T-helper 1 cell treated with Interleukin-12 subunit alpha and Interleukin-12 subunit beta and Interleukin-4 antibody, amounts not matched to agents 30 μg/mL and 1 μg/mL, for 36 hours (primary cell): ENCODE data around the gene EMCN.
"Not testable (repeated sequence)": the region's sequence is repeated elsewhere in the genome, so short reads cannot be mapped to it uniquely, and the experiment has no call there.

Source experiments
- H3K27ac Mint-ChIP-seq: one replicate; pipeline ENCODE4 v1.8.0; 2021; ENCODE audit warnings: mild to moderate bottlenecking, mixed read lengths
- H3K27me3 Mint-ChIP-seq: one replicate; pipeline ENCODE4 v1.8.0; 2021; ENCODE audit warnings: low read depth, mixed read lengths
- H3K36me3 Mint-ChIP-seq: one replicate; pipeline ENCODE4 v1.8.0; 2021; ENCODE audit warnings: low read depth, mixed read lengths
- H3K4me1 Mint-ChIP-seq: one replicate; pipeline ENCODE4 v1.8.0; 2021; ENCODE audit warnings: low read depth, mixed read lengths
- H3K4me3 Mint-ChIP-seq: one replicate; pipeline ENCODE4 v1.8.0; 2021; ENCODE audit warnings: mild to moderate bottlenecking, moderate library complexity, mixed read lengths
- H3K9me3 Mint-ChIP-seq: one replicate; pipeline ENCODE4 v1.8.0; 2021; ENCODE audit warnings: mixed read lengths

The EMCN gene, protein sequence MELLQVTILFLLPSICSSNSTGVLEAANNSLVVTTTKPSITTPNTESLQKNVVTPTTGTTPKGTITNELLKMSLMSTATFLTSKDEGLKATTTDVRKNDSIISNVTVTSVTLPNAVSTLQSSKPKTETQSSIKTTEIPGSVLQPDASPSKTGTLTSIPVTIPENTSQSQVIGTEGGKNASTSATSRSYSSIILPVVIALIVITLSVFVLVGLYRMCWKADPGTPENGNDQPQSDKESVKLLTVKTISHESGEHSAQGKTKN

DNA sequence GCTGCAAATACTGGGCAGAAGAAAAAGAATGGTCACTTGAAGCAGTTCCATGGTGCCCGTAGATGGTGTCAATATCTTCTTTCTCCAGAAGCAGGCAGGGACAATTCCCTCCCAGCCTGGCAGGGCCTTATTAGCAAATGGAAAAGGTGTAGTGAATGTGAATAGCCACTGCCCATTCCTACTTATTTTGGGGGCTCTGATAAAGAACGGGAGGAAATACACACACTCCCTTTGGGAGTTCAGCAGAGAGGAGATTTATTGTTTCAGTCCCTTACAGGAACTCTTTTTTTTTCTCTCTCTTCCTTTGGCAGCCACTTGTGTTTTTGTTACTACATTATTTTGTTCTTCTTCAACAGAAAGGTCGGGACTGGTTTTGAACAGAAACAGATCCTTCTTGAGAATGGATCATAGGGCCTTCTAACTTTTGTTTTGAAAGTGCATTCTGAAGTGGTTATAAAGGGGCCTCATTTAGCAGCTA lies at the start of gene EMCN:
EMCN (minus strand) TSS at position 159 of the 478 bp plus-strand sequence; CDS start at position 51, 108 bp downstream.
- peaks cover 21% of the 10 kb centered on the region for H3K27me3 Mint-ChIP-seq
- H3K4me1 Mint-ChIP-seq, result no peaks in the 10 kb centered on the region
- H3K36me3 Mint-ChIP-seq, result no peaks in the 10 kb centered on the region
- H3K4me3 Mint-ChIP-seq, result no peak within 1 kb of the TSS
- H3K27ac Mint-ChIP-seq, result no peak within 1 kb of the TSS
- H3K9me3 Mint-ChIP-seq, result no peaks in the 10 kb centered on the region

DNA sequence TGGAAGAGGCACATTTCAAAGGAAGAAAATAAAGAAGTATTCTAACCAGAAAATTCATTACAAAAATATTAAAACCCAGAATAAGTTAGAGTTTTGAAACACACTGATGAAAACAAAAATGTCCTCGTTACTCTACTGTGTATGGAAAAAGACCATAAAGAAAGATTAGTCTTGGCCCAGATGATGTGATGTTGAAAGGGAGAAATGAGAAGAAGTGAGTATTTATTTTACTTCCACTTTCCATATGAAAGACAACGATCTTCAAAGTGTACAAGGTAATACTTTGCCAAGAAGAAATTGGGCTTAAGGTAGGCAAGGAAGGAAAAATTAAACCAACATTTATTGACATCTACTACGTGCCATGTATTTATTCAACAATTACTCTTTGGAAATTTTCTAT lies 48.6 kb upstream of the EMCN start:
- Mint-ChIP-seq H3K36me3 (no peaks in the 10 kb centered on the region), H3K27me3 (no peaks in the 10 kb centered on the region), H3K4me3 (no peak overlapping the region), H3K27ac (no peak overlapping the region), H3K4me1 (peaks cover 15% of the 10 kb centered on the region), H3K9me3 (peaks cover 6% of the 10 kb centered on the region)

DNA sequence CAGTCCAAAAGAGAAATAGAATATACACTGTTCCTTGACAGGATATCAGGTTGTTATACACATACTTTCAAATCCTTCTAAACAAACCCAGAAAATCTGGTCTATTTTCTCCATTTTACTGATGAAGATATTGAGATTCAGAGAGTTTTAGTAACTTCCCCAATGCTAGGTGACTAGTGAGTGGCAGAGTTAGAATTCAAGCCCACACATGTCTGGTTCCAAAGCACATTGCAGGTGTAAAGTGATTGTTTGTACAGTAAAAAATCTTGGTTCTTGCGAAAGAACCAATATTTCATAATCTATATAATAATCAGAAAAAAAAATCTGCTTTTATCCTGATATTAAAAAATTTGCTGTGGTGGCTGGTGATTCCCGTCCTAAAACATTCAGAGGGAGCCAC lies 39.5 kb upstream of the EMCN start:
- H3K27ac Mint-ChIP-seq, result no peak overlapping the region
- no peak overlapping the region for H3K4me3 Mint-ChIP-seq
- no peaks in the 10 kb centered on the region for H3K36me3 Mint-ChIP-seq
- H3K9me3 Mint-ChIP-seq, result peaks cover 11% of the 10 kb centered on the region
- H3K27me3 Mint-ChIP-seq, result no peaks in the 10 kb centered on the region
- H3K4me1 Mint-ChIP-seq, result no peaks in the 10 kb centered on the region

DNA sequence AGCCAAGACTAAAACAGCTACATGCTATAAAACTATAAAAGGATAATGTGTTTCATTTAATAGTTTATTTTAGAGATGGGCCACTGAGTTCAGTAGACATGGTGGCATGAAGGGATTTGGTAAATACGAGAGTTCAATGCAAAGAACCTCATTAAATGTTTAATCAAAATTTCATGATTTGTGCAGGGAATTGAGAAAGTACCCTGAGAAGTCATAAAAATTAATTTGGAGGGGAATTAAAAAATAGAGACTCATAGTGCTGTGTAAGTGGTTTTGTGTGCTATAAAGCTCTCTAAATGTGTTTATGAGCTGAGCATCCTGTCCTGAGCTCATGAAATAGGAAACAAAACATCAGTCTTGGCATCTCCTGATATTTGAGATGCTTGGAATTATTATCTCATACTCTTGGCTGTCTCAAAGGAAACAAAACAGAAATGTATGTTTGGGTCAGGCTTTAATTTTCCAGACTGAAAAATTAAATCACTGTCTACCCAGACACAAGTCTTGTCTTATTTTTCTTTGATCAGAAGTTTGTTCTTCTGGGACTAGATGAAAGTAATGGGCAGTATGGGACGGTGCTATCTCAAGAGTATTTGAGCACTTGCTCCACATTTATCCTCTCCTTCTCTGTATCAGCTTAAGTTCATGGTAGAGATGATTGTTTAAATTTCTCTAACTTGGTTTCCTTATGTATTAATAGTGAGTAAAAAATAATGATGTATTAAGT lies 38.0 kb upstream of the EMCN start:
- H3K27ac Mint-ChIP-seq, result no peak overlapping the region
- no peaks in the 10 kb centered on the region for H3K36me3 Mint-ChIP-seq
- H3K4me1 Mint-ChIP-seq, result no peaks in the 10 kb centered on the region
- H3K4me3 Mint-ChIP-seq, result no peak overlapping the region
- H3K9me3 Mint-ChIP-seq, result peaks cover 4% of the 10 kb centered on the region
- H3K27me3 Mint-ChIP-seq, result no peaks in the 10 kb centered on the region

DNA sequence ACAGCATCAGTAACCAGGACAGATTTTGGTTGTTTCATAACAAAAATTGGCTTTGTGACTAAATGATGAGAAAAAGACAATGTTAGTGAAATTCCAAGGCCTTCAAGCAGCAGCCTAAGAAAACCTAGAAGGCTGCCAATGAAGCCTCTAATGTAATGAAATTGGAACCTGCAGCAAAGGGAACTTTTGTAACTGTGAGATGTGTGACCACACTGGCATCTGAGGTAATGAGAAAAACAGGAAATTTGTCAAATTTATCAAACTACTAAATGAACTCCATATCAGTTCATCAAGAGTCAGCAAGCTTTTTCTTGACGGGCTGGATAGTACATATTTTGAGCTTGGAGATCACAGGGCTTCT lies 30.4 kb upstream of the EMCN start:
- peaks cover 8% of the 10 kb centered on the region for H3K4me1 Mint-ChIP-seq
- H3K4me3 Mint-ChIP-seq, result no peak overlapping the region
- H3K9me3 Mint-ChIP-seq, result no peaks in the 10 kb centered on the region
- H3K27ac Mint-ChIP-seq, result no peak overlapping the region
- H3K36me3 Mint-ChIP-seq, result no peaks in the 10 kb centered on the region
- no peaks in the 10 kb centered on the region for H3K27me3 Mint-ChIP-seq

DNA sequence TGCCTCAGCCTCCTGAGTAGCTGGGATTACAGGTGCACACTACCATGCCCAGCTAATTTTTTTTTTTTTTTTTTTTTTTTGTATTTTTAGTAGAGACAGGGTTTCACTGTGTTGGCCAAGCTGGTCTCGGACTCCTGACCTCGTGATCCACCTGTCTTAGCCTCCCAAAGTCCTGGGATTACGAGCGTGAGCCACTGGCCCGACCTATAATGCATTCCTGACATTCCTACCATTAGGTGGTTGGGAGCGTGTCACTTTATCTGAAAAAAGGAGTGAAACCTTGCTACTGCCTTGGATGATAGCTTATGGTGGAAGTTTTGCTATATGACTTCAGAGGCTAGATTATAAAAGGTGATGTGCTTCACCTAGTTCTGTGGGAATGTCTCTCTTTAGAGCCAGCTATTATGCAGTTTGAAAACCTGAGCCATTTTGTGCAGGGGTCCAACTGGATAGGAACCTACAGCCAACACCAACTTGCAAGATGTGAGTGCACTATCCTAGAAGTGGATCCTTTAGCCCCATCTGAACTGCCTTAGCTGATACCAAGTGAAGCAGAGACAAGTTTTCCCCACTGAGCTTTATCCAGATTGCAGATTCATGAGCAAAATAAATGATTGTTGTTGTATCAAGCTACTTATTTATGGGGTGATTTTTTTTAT lies 29.8 kb upstream of the EMCN start:
- no peaks in the 10 kb centered on the region for H3K27me3 Mint-ChIP-seq
- no peaks in the 10 kb centered on the region for H3K9me3 Mint-ChIP-seq
- peaks cover 8% of the 10 kb centered on the region for H3K4me1 Mint-ChIP-seq
- no peak overlapping the region for H3K27ac Mint-ChIP-seq
- H3K4me3 Mint-ChIP-seq, result no peak overlapping the region
- no peaks in the 10 kb centered on the region for H3K36me3 Mint-ChIP-seq

DNA sequence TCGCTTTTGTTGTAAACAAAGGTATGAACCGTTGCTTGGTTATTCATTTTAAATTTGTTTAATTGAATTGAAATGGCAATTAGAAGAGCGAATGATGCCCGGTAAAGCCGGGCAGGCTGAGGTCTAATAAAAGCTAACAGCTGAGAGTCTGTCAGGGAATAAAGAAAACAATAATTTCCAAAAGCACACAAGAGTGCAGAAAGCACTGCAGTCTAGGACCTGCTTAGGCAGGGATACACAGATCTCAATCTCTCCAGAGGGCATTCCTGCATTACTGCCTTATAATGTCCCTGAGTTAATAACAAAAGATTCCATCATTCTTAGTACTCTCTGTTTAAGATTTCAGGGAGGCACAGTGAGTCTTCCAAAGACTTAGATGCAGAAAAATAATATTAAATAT lies 27.6 kb upstream of the EMCN start:
- no peak overlapping the region for H3K27ac Mint-ChIP-seq
- peaks cover 8% of the 10 kb centered on the region for H3K4me1 Mint-ChIP-seq
- no peaks in the 10 kb centered on the region for H3K36me3 Mint-ChIP-seq
- H3K27me3 Mint-ChIP-seq, result no peaks in the 10 kb centered on the region
- H3K4me3 Mint-ChIP-seq, result no peak overlapping the region
- H3K9me3 Mint-ChIP-seq, result no peaks in the 10 kb centered on the region

DNA sequence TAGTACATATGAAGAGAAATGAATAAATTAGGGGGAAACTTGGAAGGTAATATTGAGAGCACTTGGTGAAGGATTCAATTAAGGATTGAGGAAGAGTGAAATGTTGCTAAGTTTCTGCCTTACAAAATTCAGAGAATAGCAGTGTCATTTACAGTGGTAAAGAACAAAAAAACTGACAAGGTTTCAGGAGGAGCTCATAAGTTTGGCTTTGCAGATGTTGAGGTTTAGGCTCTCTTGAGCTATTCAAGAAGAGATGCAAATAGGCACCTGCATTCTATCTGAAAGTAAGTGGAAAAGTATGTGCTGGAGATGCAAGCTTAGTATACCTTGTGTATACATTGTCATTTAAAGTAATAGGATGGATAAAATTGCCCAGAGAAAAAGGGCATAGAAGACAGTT lies 22.3 kb upstream of the EMCN start:
- Mint-ChIP-seq H3K4me3 (no peak overlapping the region), H3K36me3 (no peaks in the 10 kb centered on the region), H3K9me3 (no peaks in the 10 kb centered on the region), H3K27me3 (peaks cover 6% of the 10 kb centered on the region), H3K27ac (no peak overlapping the region), H3K4me1 (peaks cover 5% of the 10 kb centered on the region)

DNA sequence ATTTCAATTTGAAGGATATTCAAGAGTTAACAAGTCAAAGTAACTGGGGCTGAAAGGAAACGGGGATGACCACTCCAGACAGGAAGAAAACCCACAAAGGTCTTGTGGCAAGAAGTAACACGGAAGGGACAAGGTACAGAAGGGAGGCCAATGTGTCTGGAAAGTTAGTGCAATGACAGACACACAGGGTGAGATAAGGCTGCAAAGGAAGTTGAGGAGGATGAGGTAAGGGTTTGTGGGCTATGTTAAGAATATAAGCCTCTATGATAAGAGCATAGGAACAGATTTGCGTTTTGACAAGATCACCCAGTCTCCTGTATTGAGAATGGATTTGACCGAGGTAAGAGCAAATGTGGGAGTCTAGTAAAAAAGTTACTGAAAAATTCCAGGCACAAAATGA lies 21.9 kb upstream of the EMCN start:
- peaks cover 5% of the 10 kb centered on the region for H3K4me1 Mint-ChIP-seq
- no peaks in the 10 kb centered on the region for H3K9me3 Mint-ChIP-seq
- peaks cover 6% of the 10 kb centered on the region for H3K27me3 Mint-ChIP-seq
- no peak overlapping the region for H3K27ac Mint-ChIP-seq
- H3K36me3 Mint-ChIP-seq, result no peaks in the 10 kb centered on the region
- H3K4me3 Mint-ChIP-seq, result no peak overlapping the region

DNA sequence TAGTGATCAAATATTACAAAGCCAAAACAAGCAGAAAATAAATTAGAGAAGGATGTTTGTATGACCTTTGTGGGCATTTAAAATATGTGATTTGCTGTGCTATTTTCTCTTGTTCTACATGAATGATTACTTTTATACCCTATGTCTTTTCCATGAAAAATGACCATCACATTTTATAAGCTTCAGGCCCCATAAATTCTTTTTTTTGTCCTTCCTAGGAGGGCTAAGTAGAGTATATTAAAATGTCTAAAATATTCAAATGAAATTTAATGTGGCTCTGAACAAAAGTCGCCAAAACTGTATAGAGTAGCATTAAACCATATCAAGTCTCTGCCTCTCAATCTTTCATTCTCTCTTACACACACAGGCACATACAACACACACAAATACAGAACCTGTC lies 15.9 kb upstream of the EMCN start:
- Mint-ChIP-seq H3K36me3 (no peaks in the 10 kb centered on the region), H3K27ac (no peak overlapping the region), H3K4me3 (no peak overlapping the region), H3K9me3 (peaks cover 11% of the 10 kb centered on the region), H3K4me1 (peaks cover 9% of the 10 kb centered on the region), H3K27me3 (peaks cover 6% of the 10 kb centered on the region)

DNA sequence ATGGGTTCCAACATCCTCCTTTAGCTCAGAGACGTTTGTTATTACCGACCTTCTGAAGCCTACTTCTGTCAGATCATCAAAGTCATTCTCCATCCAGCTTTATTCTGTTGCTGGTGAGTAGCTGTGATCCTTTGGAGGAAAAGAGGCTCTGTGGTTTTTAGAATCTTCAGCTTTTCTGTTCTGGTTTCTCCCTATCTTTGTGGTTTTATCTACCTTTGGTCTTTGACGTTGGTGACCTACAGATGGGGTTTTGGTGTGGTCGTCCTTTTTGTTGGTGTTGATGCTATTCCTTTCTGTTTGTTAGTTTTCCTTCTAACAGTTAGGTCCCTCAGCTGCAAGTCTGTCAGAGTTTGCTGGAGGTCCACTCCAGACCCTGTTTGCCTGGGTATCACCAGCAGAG lies 12.3 kb upstream of the EMCN start:
- not testable (repeated sequence) for H3K27me3 Mint-ChIP-seq, H3K36me3 Mint-ChIP-seq, H3K4me3 Mint-ChIP-seq, H3K27ac Mint-ChIP-seq, H3K4me1 Mint-ChIP-seq
- peaks cover 11% of the 10 kb centered on the region for H3K9me3 Mint-ChIP-seq

DNA sequence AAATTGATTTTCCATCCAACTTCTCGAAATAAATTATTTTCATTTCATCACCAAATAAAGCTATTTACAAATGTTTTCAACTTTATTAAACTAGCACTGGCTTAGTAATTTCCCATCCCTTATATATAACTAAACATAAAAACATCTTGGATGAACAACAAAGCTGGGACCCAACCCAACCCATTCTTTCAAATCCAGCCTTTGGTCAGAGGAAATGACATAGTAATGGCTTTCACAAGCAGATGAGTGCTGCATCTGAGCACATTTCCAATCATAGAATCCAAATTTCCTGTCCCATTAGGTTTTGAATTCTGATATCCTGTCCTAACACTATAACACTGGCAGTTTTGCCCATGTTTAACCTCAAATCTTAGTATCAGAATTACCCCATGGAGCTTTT lies 7.9 kb upstream of the EMCN start:
- Mint-ChIP-seq H3K4me1 (peaks cover 1% of the 10 kb centered on the region), H3K9me3 (peaks cover 11% of the 10 kb centered on the region), H3K4me3 (no peak overlapping the region), H3K27ac (no peak overlapping the region), H3K36me3 (no peaks in the 10 kb centered on the region), H3K27me3 (no peaks in the 10 kb centered on the region)

DNA sequence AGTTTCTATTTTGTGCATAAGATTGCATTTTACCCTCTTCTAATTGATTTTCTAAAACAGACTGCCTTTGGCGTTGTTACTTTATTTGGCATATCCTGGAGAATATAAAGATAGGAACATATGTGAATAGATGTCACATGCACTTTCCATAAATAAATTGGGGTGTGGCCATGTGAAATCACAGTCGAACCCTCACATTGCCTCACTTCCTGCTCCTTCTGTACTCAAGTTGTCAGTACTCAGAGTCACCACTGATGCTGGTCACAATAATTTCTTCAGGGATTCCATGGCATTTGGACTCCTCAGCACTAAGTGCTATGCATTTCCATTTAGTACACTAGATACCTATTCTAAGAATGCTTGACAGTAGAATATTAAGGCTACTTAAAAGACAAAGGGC lies 1.4 kb upstream of the EMCN start:
- H3K9me3 Mint-ChIP-seq, result no peaks in the 10 kb centered on the region

DNA sequence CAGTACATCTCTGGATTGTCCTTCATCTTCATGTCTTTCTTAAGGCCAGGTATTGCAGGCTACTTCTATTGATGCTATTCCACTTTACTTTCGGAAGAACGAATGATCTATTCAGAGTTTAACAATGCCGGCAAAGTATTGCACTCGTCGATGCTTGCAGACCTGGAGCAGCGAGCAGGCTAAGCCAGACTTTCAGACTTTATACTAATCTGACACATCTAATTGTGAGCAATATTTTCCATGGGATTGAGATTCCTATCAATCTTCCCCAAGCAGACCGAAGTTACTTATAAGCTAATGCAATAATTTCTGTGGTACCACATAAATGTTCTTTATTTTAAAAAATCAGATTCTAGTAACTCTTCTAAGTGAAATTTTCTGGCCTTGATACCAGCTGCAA lies 1.6 kb downstream of the EMCN start:
- H3K4me3 Mint-ChIP-seq, result no peak overlapping the region
- H3K4me1 Mint-ChIP-seq, result no peaks in the 10 kb centered on the region
- H3K36me3 Mint-ChIP-seq, result no peaks in the 10 kb centered on the region
- H3K27me3 Mint-ChIP-seq, result peaks cover 21% of the 10 kb centered on the region
- no peak overlapping the region for H3K27ac Mint-ChIP-seq
- no peaks in the 10 kb centered on the region for H3K9me3 Mint-ChIP-seq

More for the DNA sequence above, 1.4 kb upstream of the EMCN start:
- no peak overlapping the region for H3K27ac Mint-ChIP-seq
- H3K4me1 Mint-ChIP-seq, result no peaks in the 10 kb centered on the region
- peaks cover 19% of the 10 kb centered on the region for H3K27me3 Mint-ChIP-seq
- H3K4me3 Mint-ChIP-seq, result no peak overlapping the region
- H3K36me3 Mint-ChIP-seq, result no peaks in the 10 kb centered on the region

DNA sequence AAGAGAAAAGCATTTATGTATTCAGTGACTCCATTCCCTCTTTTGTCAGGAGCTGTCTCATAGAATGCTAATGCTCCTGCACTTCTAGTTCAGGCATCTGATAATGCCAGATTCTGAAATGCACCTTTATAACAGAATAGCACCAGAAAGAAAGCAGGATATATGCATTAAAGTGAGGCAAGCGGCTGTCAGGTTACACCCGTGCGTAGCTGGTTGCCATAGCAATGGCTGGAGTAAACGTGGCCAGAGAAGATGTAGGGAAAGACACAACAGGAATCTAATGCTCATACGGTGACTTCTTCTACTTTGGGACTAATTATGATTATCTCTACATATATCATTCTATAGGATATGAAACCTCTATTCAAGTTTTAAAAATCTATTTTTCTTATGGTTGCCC lies 5.9 kb downstream of the EMCN start:
- Mint-ChIP-seq H3K9me3 (no peaks in the 10 kb centered on the region), H3K27me3 (peaks cover 11% of the 10 kb centered on the region), H3K36me3 (no peaks in the 10 kb centered on the region), H3K27ac (no peak overlapping the region), H3K4me1 (no peaks in the 10 kb centered on the region), H3K4me3 (no peak overlapping the region)
